Fibroblast of peridontal ligament (primary cell): ENCODE data around the gene ARHGEF25.

Experiments
- DNase-seq: peaks from one replicate; pipeline ENCODE4 v3.0.0-alpha.2; 2010; ENCODE audit errors: extremely low read depth

Gene ARHGEF25

DNA sequence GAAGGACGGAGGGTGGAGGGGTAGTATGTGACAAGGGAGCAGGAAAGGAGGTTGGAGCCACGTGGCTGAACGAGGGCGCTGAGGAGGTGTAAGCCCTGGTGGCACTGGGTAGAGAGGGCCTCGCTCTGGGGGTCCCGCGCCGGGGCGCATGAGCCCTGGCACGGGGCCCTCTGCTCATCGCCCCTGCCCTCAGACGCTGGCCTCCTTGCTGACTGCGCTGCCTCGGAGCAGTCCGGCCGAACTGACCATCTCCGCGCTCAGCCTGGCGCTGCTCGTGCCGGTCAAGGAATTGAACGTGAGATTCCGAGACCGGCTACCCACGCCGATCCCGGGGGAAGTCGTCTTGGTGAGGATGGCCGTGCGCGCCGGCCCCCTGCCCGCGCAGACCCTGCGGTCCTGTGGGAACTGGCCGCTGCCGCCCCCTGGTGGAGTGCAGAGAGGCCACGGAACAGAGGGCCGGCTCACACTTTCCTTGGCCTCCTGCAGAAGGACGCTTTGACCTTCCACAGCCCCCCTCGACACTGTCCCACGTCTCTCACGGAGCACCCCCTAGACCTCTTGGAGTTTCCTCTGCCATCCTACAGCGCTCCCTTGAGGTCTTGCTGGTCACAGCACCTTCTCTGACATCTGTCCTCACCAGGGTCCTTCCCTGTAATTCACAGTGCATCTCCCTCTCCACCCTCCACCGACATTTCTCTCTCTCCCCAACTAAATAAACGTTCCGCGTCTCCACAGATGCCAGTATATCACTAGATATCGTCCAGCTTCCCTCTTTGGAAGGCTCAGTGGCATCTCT lies 10.5 kb downstream of the ARHGEF25 start:
- DNase-seq, result no peak

DNA sequence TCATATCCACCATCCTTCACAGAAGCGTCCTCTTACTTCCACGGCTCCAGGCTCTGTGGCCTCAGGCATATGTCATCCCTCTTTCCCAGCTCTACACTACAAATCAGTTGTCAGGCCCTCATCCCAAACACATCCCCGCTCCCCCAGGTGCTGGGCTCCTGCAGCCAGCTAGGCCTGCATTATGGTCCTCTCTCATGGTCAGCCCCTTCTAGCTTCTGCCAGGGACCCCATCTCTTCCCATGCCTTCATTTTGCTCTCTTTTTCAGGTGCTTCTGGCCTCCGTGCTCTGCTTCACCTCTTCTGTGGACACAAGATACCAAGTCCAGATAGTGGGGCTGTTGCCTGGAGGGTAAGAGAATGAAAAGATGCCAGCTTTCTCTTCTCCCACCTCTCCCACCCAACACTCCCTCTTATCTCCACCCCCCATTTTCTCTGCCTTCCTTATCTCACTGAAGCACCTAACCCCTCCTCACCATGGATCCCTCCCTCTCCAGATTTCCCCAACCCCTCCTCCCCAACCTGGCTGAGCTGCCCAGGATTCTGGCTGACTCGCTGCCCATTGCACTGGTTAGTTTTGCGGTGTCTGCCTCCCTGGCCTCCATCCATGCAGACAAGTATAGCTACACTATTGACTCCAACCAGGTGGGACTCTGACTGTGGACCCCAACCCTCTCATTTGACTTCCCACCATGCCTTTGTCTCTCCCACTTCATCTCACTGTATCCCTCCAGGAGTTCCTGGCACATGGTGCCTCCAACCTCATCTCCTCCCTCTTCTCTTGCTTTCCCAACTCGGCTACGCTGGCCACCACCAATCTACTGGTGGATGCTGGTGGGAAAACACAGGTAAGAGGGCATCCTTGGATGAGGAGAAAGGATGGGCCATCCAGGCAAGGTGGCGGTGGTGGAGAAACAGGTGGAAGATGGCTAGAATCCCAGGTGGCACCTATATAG lies 11.3 kb downstream of the ARHGEF25 start:
- DNase-seq, result no peak

GRCh38 chr12:57623385-57623784 lies 12.2 kb downstream of the ARHGEF25 start:
- DNase-seq, result no peak

DNA sequence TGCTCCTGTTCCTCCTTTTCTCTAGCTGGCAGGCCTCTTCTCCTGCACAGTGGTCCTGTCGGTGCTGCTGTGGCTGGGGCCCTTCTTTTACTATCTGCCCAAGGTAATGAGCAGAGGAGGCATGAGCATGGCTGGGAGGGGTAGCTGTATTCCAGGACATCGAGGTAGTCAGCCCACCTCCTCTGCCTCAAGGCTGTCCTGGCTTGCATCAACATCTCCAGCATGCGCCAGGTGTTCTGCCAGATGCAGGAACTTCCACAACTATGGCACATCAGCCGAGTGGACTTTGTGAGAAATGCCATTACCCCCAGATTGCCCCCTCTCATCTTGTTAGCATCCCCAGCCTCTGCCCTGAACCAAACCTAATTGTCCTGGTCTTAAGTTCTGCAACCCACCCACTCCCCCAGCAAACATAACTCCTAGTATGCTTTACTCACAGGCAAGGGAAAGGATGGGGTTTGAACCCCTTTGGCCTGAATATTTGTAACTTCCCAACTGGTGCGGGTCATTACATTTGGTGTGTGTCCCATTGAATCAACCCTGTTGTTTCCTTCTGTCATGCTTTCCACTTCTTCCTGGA lies 12.7 kb downstream of the ARHGEF25 start:
- no peak for DNase-seq

GRCh38 chr12:57624441-57625220 lies 13.4 kb downstream of the ARHGEF25 start:
- no peak for DNase-seq

DNA sequence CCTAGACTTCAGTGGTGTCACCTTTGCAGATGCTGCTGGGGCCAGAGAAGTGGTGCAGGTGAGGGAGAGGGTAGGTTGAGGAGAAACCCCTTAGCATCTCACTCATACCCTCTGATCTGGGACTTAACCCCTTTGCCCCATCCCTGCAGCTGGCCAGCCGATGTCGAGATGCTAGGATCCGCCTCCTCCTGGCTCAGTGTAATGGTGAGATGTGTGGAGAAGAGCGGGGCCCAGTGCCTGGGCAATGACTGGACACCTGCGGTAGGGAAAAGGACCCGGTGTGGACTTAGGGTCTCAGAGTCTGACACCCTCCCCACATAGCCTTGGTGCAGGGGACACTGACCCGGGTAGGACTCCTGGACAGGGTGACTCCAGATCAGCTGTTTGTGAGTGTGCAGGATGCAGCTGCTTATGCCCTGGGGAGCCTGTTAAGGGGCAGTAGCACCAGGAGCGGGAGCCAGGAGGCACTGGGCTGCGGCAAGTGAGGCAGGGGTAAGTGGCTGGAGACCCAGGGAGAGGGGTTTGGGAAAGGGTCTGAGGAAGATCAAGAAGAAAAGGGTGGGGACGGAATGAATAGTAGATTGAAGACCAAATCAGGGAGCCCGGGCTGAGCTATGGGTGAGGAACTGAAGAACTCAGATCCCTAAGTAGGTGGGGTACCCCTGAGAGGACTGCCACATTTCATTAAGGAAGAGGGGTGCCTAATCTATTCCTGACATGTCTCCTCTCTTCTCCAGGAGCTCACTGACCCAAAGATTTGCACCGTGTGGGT lies 14.2 kb downstream of the ARHGEF25 start:
- DNase-seq, result no peak

DNA sequence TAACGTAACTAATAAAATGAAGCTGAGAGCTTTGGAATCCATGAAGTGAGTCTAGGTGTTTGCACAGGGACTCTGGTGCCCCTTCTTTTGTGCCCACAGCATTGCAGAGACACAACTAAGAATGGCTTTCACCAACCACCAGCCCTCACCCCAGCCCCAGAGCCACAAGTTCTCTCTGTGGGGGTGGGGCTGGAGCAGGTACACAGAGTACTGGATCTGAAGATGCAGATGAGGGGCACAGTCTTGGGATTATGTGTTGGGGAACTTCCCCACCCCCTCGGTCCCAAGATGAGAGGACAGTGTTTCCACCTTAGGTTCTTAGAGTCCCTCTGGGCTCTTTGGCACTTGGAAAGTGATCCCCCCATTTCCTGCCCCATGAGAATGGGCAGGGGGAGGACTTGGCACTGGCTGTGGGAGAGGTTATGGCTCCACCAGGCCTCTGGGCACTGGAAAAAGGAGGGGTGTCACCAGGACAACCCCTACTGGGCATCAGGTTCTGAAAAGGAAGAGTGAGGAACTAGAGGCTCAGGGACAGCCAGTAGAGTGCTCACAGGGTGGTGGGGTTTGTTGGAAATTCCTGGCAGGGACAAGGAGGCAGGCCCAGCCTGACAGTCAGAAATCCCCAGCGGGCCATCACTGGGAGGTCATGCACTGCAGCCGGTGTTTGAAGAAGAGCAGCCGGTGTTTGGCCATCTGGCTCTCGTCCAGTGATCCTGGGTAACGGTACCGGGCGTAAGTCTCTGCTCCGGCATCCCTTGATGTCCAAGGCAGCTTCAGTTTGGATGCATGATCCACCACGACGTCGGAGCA lies 15.1 kb downstream of the ARHGEF25 start:
- no peak for DNase-seq

GRCh38 chr12:57626921-57627445 lies 15.7 kb downstream of the ARHGEF25 start:
- no peak for DNase-seq

DNA sequence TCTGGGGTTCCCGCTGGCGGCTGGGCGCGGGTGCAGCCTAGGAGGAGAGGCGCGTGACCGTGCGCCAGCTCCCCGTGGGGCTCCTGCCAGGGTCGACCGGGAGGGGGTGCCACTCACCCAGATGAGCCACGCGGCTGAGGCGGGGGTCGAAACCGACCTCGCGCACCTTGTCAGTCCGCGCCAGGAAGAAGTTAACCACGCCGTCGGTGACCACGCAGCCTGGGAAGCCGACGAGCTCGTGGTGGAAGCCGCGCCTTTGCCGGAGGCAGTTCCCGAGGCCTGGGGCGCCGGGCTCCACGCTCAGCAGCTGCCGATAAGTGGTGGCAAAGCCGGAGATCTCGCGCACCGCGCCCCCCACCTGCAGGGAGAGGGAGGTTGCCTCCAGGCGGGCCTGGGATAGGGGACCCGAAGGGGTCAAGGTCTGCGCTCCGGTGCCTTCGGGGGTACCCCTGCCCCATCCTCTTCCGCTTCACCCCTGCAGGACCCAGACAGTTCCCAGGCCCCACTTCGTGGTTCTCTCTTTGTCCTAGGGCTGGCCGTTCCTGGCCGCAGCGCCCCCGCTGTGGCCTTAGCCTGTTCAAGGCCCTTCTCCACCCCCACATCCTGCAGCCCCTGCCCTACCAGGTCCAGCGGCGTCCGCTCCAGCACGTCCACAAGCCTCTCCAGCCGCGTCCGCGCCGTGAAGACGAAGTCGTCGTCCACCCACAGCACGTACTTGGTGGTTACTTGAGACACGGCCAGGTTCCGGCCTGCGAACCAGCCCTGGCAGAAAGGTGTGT lies 16.5 kb downstream of the ARHGEF25 start:
- no peak for DNase-seq

DNA sequence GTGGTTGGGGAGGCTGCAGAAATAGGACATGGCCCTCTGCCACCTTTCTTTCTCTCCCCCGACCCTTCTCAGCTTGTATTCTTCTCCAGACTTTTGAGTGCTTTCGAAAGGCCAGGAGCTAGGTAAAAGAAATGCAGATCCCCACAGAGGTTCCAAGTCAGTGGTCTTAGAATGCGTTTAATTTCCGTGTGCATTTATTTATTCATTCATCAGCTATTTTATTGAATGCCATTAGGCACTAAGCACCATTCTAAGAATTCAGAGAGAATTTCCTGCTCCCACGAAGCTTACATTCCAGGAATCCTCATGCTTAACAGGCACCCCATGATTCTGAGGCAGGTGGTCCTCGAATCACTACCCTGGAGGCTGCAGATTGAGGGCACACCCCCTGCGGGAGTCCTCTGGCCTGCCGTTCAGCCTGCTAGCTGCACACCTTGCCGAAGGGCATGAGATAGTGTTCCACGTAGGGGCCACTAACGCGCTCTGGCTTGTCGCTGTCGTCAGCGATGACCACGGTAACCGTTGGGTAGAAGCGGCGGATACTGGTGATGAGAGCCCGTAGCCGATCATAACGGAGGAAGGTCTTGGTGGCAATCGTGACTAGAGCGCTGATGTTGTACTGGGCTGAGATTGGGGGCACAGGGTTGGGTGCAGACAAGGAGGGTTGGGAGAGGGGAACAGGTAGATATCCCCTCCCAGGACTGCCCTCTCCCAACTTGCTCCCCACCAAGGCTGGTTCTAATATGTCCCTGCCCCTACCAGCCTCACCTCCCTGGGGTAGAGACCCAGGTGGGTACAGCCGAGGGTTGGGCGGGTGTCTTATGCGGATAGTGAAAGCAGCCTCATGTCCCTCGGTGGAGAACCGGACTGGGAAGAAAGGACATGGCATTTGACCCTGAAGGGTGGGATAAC lies 17.3 kb downstream of the ARHGEF25 start:
- no peak for DNase-seq

DNA sequence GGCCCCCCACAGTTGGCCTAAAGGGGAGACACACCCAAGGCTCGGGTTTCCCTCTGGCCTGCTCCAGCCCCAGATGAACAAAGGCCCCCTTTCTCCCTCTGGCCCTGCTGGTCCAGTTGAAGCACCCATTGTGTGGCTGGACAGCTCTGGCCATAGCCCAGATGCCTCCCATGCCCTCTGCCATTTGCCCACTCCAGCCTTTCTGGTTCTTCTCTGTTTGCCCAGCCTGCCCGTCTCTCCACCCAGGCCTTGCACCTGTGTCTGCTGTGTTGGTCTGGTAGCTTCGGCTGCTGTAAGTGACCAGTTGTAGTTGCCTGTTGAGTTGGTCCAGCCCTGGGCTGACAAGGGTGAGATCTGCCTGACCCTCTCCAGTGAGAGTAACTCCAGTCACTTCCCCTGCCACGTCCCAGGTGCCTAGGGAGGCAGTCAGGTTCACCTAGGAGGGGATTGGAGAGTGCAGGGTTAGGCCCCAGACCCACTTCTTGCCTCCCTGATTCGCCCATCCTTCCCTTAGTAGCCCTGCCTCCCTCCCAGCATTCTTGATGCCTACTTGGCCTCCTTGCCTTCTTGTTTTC lies 18.7 kb downstream of the ARHGEF25 start:
- no peak for DNase-seq

DNA sequence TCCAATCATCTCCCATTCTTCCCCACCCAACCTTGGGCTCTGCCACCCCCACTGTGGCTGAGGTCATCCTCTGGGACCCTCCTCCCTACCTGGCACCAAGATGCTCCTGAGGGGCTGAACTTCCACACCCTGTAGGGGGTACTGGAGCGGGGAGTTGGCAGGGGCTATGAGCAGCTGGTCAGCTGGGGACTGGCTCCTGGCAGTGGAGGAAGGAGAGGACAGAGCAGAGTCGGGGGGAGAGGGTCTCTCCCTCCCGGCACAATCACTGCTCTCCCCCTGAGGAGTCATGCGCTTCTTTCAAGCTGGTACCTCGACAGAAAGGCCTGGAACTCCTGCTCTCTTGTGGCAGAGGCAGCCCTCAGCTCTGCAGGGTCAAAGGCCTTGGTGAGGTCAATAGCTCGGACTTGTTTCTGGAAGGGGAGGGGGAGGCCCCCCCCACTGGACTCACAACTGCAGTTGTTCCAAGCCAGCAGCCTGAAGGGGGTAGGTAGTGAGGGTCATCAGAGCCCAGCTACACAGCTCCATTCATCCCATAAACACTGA lies 19.7 kb downstream of the ARHGEF25 start:
- DNase-seq, result no peak

GRCh38 chr12:57631566-57632072 lies 20.4 kb downstream of the ARHGEF25 start:
- DNase-seq, result no peak

DNA sequence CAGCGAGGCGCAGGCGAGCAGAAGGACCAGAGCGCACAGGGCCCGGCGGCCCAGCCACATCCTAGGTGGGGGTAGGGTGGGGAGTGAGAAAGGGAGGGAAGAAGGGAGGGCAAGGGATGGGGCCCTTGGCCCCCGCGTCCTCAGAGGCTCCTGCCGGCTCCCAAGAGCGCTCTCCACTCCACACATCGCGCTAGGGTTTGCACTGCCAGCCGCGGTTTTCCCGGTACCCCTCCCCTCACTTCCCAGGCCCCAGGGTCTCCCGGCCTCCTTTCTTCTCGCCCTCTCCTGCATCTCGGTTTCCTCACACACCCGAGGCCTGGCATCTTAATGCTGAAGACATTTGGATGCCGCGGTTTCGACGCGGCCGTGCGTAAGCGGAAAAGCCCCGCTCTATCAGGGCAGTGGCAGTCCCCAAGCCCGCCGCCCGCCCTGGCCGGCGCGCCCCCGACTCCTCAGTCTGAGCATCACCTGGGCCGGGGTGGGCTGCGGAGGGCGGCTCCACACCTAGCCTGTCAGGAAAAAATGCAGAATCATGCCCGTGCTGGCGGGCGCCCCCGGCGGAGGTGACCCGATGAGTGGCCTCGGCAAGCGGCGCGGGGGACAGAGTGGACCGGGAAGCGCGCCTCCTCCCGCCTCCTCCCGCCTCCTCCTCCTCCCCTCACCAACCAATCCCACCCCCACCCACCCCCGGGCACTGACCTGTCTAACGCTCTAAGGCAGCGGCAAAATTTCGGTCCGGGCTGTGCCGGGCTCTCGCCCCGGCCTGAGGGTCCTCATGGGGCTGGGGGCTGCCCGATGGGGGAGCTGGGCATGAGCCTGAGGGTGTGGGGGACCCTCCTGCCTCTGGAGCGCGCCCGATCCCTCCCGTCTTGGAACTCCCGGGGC lies 21.1 kb downstream of the ARHGEF25 start:
- DNase-seq, result peak; percentile 15

- DNase-seq, result peak; percentile 39
These were observed 22.0 kb downstream of the ARHGEF25 start, which contains the start of gene B4GALNT1 for GRCh38 chr12:57632958-57633840. TSS of gene B4GALNT1 (minus strand) at chr12:57633201. CDS start at chr12:57632132, 1,069 bp downstream.
